Gastroesophageal sphincter (tissue), 4 donors: ENCODE results near the gene NCLN. TPM values are rescaled to one million over a fixed set of nuclear protein-coding genes. Genes with fewer than 3 reads are reported as not detected.

ENCODE experiments used
- ATAC-seq: fragments of 150-250 bp; one replicate; pipeline ENCODE4 v1.9.1; 2016; ENCODE audit warnings: mild to moderate bottlenecking, moderate library complexity
- H3K27ac ChIP-seq, 4 donors: fragments of 200-600 bp; sonication (generic) in 3 of 4; 1 replicate in 3 of 4; 2 replicates in 1 of 4; pipeline ENCODE4 v1.5.1; 2016 to 2019
- H3K27me3 ChIP-seq: fragments of 200-600 bp; sonication (generic); one replicate; pipeline ENCODE4 v1.5.1; 2019
- H3K36me3 ChIP-seq, 2 donors: fragments of 200-600 bp; sonication (generic); one replicate each; pipeline ENCODE4 v1.5.1; 2019; ENCODE audit warnings: control low read depth in 1 of 2
- H3K4me1 ChIP-seq, 3 donors: fragments of 200-600 bp; sonication (generic); 1 replicate in 2 of 3; 2 replicates in 1 of 3; pipeline ENCODE4 v1.5.1; 2016 to 2019; ENCODE audit warnings: control low read depth in 2 of 3
- H3K4me3 ChIP-seq, 2 donors: fragments of 200-600 bp; sonication (generic); one replicate each; pipeline ENCODE4 v1.5.1; 2019; ENCODE audit warnings: mild to moderate bottlenecking in 1 of 2, moderate library complexity in 1 of 2
- H3K9me3 ChIP-seq, 3 donors: fragments of 200-600 bp; sonication (generic); one replicate each; pipeline ENCODE4 v1.5.1; 2017 to 2019; ENCODE audit warnings: control low read depth in 2 of 3
- EP300 ChIP-seq: sonication (generic); formaldehyde crosslinking; IDR thresholded peaks from one replicate; pipeline ENCODE4 v1.6.1; 2017; ENCODE audit warnings: antibody characterized with exemption, mild to moderate bottlenecking
- POLR2A ChIP-seq, 2 donors: fragments of 450-650 bp; IDR thresholded peaks; one replicate each; pipeline ENCODE4 v1.6.1; 2017; ENCODE audit warnings: antibody characterized with exemption in 2 of 2, mild to moderate bottlenecking in 2 of 2, moderate library complexity in 1 of 2
- POLR2AphosphoS5 ChIP-seq: sonication (generic); formaldehyde crosslinking; IDR thresholded peaks from one replicate; pipeline ENCODE4 v1.6.1; 2017; ENCODE audit warnings: antibody characterized with exemption
- WGBS, 2 donors: methylation state at CpG; one replicate each; pipeline ENCODE4 v1.1.5; 2018; ENCODE audit warnings: low coverage in 1 of 2; 5-methylcytosine and 5-hydroxymethylcytosine counted together
- total RNA-seq, 4 donors: library from RNA; depleted of rRNA; stranded (reverse); fragments of >200 nt; gene quantifications; one replicate each; pipeline ENCODE4 v1.1.0, GENCODE V29; 2016
- TF ChIP-seq, protein P1 (sequence below), 4 experiments: fragments of 200-600 bp in 2 of 4; fragments of 450-650 bp in 2 of 4; sonication (generic) in 1 of 4; IDR thresholded peaks; one replicate each; pipeline ENCODE4 v1.5.1; 2017 to 2019; ENCODE audit warnings: antibody characterized with exemption in 4 of 4, mild to moderate bottlenecking in 2 of 4, moderate library complexity in 2 of 4

NCLN gene
- total RNA-seq, 4 donors from 2014 or later = 18.0 to 42.3 (median 29.2) TPM

DNA sequence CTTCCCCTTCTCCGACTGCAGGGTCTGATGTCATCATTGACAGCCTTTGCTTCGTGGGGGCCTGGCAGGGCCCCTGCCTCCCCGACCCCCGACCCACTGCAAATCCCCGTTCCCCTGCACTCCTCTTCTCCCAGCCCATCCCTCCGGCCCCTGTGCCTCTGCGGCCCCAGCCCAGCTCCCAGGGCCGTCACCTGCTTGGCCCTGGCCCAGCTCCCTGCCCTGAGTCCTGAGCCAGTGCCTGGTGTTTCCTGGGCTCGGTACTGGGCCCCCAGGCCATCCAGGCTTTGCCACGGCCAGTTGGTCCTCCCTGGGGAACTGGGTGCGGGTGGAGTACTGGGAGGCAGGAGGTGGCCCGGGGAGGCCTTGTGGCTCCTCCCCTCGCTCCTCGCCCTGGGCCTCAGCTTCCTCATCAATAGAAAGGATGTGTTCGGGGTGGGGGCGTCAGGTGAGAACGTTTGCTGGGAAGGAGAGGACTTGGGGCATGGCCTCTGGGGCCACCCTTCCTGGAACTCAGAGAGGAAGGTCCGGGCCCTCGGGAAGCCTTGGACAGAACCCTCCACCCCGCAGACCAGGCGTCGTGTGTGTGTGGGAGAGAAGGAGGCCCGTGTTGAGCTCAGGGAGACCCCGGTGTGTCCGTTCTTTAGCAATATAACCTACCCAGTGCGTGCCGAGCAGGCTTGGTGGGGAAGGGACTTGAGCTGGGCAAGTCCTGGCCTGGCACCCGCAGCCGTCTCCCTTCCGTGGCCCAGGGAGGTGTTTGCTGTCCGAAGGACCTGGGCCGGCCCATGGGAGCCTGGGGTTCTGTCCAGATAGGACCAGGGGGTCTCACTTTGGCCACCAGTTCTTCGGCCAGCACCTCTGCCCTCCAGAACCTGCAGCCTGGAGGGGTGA is 22.8 kb downstream of the NCLN start:
- 70 to 87% methylated on average over 2 to 8 of the region's 33 CpGs for WGBS, 2 donors
- no peak overlapping the region for H3K27ac ChIP-seq
- ATAC-seq = no peak
- TF ChIP-seq, protein P1, sequence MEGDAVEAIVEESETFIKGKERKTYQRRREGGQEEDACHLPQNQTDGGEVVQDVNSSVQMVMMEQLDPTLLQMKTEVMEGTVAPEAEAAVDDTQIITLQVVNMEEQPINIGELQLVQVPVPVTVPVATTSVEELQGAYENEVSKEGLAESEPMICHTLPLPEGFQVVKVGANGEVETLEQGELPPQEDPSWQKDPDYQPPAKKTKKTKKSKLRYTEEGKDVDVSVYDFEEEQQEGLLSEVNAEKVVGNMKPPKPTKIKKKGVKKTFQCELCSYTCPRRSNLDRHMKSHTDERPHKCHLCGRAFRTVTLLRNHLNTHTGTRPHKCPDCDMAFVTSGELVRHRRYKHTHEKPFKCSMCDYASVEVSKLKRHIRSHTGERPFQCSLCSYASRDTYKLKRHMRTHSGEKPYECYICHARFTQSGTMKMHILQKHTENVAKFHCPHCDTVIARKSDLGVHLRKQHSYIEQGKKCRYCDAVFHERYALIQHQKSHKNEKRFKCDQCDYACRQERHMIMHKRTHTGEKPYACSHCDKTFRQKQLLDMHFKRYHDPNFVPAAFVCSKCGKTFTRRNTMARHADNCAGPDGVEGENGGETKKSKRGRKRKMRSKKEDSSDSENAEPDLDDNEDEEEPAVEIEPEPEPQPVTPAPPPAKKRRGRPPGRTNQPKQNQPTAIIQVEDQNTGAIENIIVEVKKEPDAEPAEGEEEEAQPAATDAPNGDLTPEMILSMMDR (IDR thresholded peaks at IDR 0.05) = no peak
- no peak for TF ChIP-seq POLR2AphosphoS5
- no peak for TF ChIP-seq POLR2A (IDR thresholded peaks at IDR 0.05)
- no peak for TF ChIP-seq EP300
- H3K27me3 ChIP-seq = no peaks in the 10 kb centered on the region
- peaks cover 0 to 56% of the 10 kb centered on the region in 2 donors for H3K36me3 ChIP-seq
- H3K4me1 ChIP-seq = no peaks in the 10 kb centered on the region
- H3K9me3 ChIP-seq = no peaks in the 10 kb centered on the region
- no peak overlapping the region for H3K4me3 ChIP-seq

DNA sequence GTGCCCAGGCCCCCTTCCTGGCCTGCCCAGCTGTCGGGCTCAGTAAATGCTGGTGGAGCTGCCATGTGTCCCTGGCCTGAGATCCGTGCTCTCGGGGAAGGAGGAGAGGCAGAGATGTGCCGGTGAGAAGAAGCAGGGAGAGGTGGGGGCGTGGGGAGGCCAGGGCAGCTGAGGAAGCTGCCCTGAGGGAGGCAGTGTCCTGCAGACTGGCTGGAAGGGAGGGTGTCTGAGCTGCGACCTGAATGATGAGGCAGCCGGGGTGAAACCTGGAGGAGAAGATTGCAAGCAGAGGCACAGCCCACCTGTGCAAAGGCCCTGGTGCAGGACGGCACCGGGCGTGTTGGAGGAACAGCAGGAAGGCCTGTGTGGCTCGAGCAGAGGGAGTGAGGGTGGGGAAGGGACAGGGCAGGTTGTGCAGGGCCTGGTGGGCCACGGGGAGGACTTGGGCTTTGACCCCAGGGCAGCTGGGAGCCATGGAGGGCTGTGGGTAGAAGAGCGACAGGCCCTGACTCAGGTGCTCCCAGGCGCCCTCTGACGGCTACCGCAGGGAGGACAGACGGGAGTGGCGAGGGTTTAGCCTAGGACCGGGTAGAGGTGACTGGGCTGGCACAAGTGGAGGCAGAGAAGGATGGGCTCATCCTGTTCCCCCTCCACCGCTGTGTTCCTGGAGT is 24.8 kb downstream of the NCLN start:
- H3K9me3 ChIP-seq = no peaks in the 10 kb centered on the region
- no peak for TF ChIP-seq EP300
- TF ChIP-seq, protein P1 (IDR thresholded peaks at IDR 0.05) = peak in 3 of 4 experiments; percentile 35 to 58 (median 44)
- peak; percentile 63 for ATAC-seq
- H3K27ac ChIP-seq = no peak overlapping the region
- H3K27me3 ChIP-seq = no peaks in the 10 kb centered on the region
- H3K4me3 ChIP-seq = no peak overlapping the region
- H3K36me3 ChIP-seq = peaks cover 0 to 37% of the 10 kb centered on the region in 2 donors
- 14 to 60% methylated on average over 3 to 7 of the region's 20 CpGs for WGBS, 2 donors
- H3K4me1 ChIP-seq = no peaks in the 10 kb centered on the region

DNA sequence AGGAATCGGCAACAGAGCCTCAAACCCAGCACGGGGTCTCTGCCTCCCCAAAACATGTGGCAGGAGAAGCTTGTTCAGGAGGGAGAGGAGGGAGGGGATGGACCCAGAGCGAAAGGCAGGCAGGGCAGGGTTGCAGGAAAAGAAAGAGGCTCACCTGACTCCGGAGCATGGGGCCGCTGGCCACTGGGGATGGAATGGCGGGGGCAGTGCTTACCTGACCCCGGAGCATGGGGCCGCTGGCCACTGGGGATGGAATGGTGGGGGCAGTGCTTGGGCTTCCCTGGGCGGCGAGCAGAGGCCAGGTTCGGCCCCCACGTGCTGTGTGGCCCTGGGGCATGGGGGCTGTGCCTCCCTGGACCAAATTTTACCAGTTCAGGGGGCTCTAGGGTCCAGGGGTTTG is 25.5 kb downstream of the NCLN start:
- H3K4me1 ChIP-seq = no peaks in the 10 kb centered on the region
- H3K27me3 ChIP-seq = no peaks in the 10 kb centered on the region
- H3K9me3 ChIP-seq = no peaks in the 10 kb centered on the region
- no peak for ATAC-seq
- no peak overlapping the region for H3K4me3 ChIP-seq
- no peak overlapping the region for H3K27ac ChIP-seq
- peaks cover 0 to 30% of the 10 kb centered on the region in 2 donors for H3K36me3 ChIP-seq
- no peak for TF ChIP-seq POLR2A (IDR thresholded peaks at IDR 0.05)
- TF ChIP-seq EP300 = no peak
- TF ChIP-seq, protein P1 (IDR thresholded peaks at IDR 0.05) = no peak
- TF ChIP-seq POLR2AphosphoS5 = no peak
- 36 to 39% methylated on average over 3 to 6 of the region's 12 CpGs for WGBS, 2 donors

DNA sequence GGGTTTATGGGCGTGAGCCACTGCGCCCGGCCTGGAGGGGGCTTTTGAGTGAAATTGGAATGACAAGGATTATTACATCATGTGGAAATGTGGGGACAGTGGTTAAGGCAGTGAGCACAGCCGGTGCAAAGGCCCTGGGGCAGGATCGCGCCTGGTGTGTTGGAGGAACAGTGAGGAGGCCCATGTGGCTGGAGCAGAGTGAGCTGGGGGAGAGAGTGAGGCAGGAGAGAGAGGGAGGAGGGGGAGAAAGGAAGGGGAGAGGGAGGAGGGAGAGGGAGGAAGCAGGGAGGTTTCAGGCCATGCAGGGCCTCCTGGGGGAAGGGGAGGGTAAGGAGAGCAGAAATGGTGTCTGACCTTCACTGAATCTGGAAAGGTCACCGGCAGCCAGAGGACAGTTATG is 27.4 kb downstream of the NCLN start:
- H3K4me1 ChIP-seq = no peaks in the 10 kb centered on the region
- ATAC-seq = no peak
- no peaks in the 10 kb centered on the region for H3K9me3 ChIP-seq
- no peak overlapping the region for H3K4me3 ChIP-seq
- no peak for TF ChIP-seq POLR2AphosphoS5
- TF ChIP-seq, protein P1 (IDR thresholded peaks at IDR 0.05) = no peak
- TF ChIP-seq EP300 = no peak
- TF ChIP-seq POLR2A (IDR thresholded peaks at IDR 0.05) = no peak
- no peak overlapping the region for H3K27ac ChIP-seq
- 95 to 100% methylated on average over 1 to 5 of the region's 7 CpGs for WGBS, 2 donors
- H3K36me3 ChIP-seq = peaks cover 0 to 10% of the 10 kb centered on the region in 2 donors
- no peaks in the 10 kb centered on the region for H3K27me3 ChIP-seq
